Suprapubic skin (tissue), 4 donors: ENCODE data around the gene TNFRSF4. TPM values are rescaled to one million over a fixed set of nuclear protein-coding genes. Genes with fewer than 3 reads are reported as not detected.

ENCODE experiments used
- DNase-seq, 2 donors: peaks; one replicate each; pipeline ENCODE4 v3.0.0-alpha.2; 2019; ENCODE audit warnings: low spot score in 2 of 2
- H3K27ac ChIP-seq: fragments of 200-600 bp; sonication (generic); one replicate; pipeline ENCODE4 v1.5.1; 2019
- H3K27me3 ChIP-seq: fragments of 200-600 bp; sonication (generic); one replicate; pipeline ENCODE4 v1.5.1; 2019
- H3K36me3 ChIP-seq: fragments of 200-600 bp; sonication (generic); one replicate; pipeline ENCODE4 v1.5.1; 2019
- H3K4me1 ChIP-seq: fragments of 200-600 bp; sonication (generic); one replicate; pipeline ENCODE4 v1.5.1; 2019
- H3K4me3 ChIP-seq: fragments of 200-600 bp; sonication (generic); one replicate; pipeline ENCODE4 v1.5.1; 2019; ENCODE audit warnings: mild to moderate bottlenecking
- H3K9me3 ChIP-seq: fragments of 200-600 bp; sonication (generic); one replicate; pipeline ENCODE4 v1.5.1; 2019
- CTCF ChIP-seq, 2 donors: fragments of 200-600 bp in 1 of 2; fragments of 450-650 bp in 1 of 2; sonication (generic) in 1 of 2; IDR thresholded peaks; one replicate each; pipeline ENCODE4 v1.5.1; 2016 to 2019; ENCODE audit warnings: antibody characterized with exemption in 2 of 2, mild to moderate bottlenecking in 1 of 2, moderate library complexity in 1 of 2
- EP300 ChIP-seq: sonication (generic); formaldehyde crosslinking; IDR thresholded peaks from one replicate; pipeline ENCODE4 v1.6.1; 2017; ENCODE audit warnings: antibody characterized with exemption
- POLR2A ChIP-seq, 2 donors: fragments of 450-650 bp; IDR thresholded peaks; one replicate each; pipeline ENCODE4 v1.6.1; 2017; ENCODE audit warnings: antibody characterized with exemption in 2 of 2, mild to moderate bottlenecking in 2 of 2, moderate library complexity in 2 of 2
- POLR2AphosphoS5 ChIP-seq, 3 donors: sonication (generic); formaldehyde crosslinking; IDR thresholded peaks; one replicate each; pipeline ENCODE4 v1.6.1; 2017; ENCODE audit warnings: antibody characterized with exemption in 3 of 3
- WGBS: methylation state at CpG from one replicate; pipeline ENCODE4 v1.1.5; 2018; 5-methylcytosine and 5-hydroxymethylcytosine counted together
- total RNA-seq, 4 donors: library from RNA; depleted of rRNA; stranded (reverse); fragments of >200 nt; gene quantifications; one replicate each; pipeline ENCODE4 v1.1.0, GENCODE V29; 2016

The TNFRSF4 gene
- total RNA-seq, 4 donors from 2014 or later = 0.42 to 1.4 (median 0.72) TPM; not detected in 1

DNA sequence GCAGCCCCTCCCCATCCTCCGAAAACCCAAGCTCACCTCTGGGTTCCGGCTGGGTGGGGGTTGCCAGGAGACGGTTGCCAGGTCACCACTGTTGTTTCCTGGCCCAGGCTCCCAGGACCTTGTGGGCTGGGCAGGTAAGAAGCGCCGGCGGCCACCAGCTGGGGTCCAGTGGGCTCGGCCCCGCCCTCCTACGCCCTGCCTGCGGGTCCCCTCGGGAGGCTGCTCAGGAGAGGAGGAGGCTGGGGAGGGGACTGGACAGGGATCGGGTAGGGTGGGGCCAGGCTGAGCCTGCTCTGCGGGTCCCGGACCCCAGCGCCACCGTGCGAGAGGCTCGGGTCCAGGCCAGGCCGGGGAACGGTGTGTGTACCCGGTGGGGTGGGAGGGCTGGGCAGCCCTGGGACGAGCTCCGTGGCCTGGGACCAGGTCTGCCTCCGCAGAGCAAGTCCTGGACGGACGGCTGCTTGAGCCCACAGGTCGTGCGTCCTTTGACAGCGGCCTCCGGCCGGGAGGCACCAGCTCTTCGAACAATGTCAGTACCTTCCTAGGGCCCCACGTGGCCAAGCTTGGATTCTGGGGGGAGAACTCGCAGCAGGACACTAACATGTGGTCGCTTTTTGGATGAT, 40.0 kb downstream of the TNFRSF4 start, which contains the start of gene TTLL10:
TSS of gene TTLL10 (plus strand) at position 88 of the 623 bp plus-strand sequence. CDS start 5,336 bp downstream, outside the sequence.
- WGBS = 50% methylated on average over 14 of the region's 35 CpGs
- no peaks in the 10 kb centered on the region for H3K9me3 ChIP-seq
- no peaks in the 10 kb centered on the region for H3K36me3 ChIP-seq
- DNase-seq = peak in 1 of 2 donors; percentile 62
- no peak within 1 kb of the TSS for H3K4me3 ChIP-seq
- TF ChIP-seq CTCF (IDR thresholded peaks at IDR 0.05) (no peak), EP300 (no peak), POLR2A (IDR thresholded peaks at IDR 0.05) (no peak), POLR2AphosphoS5 (IDR thresholded peaks at IDR 0.05) (no peak)
- peaks cover 74% of the 10 kb centered on the region for H3K27me3 ChIP-seq
- no peaks in the 10 kb centered on the region for H3K4me1 ChIP-seq
- no peak within 1 kb of the TSS for H3K27ac ChIP-seq

- H3K27ac ChIP-seq = no peak overlapping the region
- no peak for TF ChIP-seq POLR2A (IDR thresholded peaks at IDR 0.05)
- TF ChIP-seq EP300 = no peak
- TF ChIP-seq CTCF (IDR thresholded peaks at IDR 0.05) = no peak
- TF ChIP-seq POLR2AphosphoS5 (IDR thresholded peaks at IDR 0.05) = no peak
- DNase-seq = peak in 1 of 2 donors; percentile 47
- H3K9me3 ChIP-seq = no peaks in the 10 kb centered on the region
- no peaks in the 10 kb centered on the region for H3K4me1 ChIP-seq
- no peak overlapping the region for H3K4me3 ChIP-seq
- H3K27me3 ChIP-seq = peaks cover 76% of the 10 kb centered on the region
- no peaks in the 10 kb centered on the region for H3K36me3 ChIP-seq
- WGBS = 67% methylated on average over 25 of the region's 32 CpGs
These were observed 40.7 kb downstream of the TNFRSF4 start for GRCh38 chr1:1173061-1173792.

GRCh38 chr1:1171546-1172340, 42.2 kb downstream of the TNFRSF4 start:
- H3K4me1 ChIP-seq = peaks cover 7% of the 10 kb centered on the region
- peak in 1 of 2 donors; percentile 52 for DNase-seq
- peaks cover 79% of the 10 kb centered on the region for H3K27me3 ChIP-seq
- H3K9me3 ChIP-seq = no peaks in the 10 kb centered on the region
- no peaks in the 10 kb centered on the region for H3K36me3 ChIP-seq
- no peak overlapping the region for H3K27ac ChIP-seq
- TF ChIP-seq POLR2AphosphoS5 (IDR thresholded peaks at IDR 0.05) = no peak
- no peak for TF ChIP-seq CTCF (IDR thresholded peaks at IDR 0.05)
- TF ChIP-seq POLR2A (IDR thresholded peaks at IDR 0.05) = no peak
- no peak for TF ChIP-seq EP300
- 78% methylated on average over 7 of the region's 33 CpGs for WGBS
- no peak overlapping the region for H3K4me3 ChIP-seq

- Histone ChIP-seq H3K4me1 (peaks cover 13% of the 10 kb centered on the region), H3K27me3 (peaks cover 79% of the 10 kb centered on the region)
These were observed 42.8 kb downstream of the TNFRSF4 start for GRCh38 chr1:1171161-1171545.

More at GRCh38 chr1:1171161-1171545, 42.8 kb downstream of the TNFRSF4 start:
- WGBS = 76% methylated on average over 5 of the region's 12 CpGs
- DNase-seq = peak in 1 of 2 donors; percentile 60
- Histone ChIP-seq H3K36me3 (no peaks in the 10 kb centered on the region), H3K27ac (no peak overlapping the region), H3K4me3 (no peak overlapping the region), H3K9me3 (no peaks in the 10 kb centered on the region)
- no peak for TF ChIP-seq CTCF (IDR thresholded peaks at IDR 0.05)
- TF ChIP-seq POLR2A (IDR thresholded peaks at IDR 0.05) = no peak
- no peak for TF ChIP-seq POLR2AphosphoS5 (IDR thresholded peaks at IDR 0.05)
- no peak for TF ChIP-seq EP300
